Measurements from ENCODE around the gene SLC15A4.

DNA sequence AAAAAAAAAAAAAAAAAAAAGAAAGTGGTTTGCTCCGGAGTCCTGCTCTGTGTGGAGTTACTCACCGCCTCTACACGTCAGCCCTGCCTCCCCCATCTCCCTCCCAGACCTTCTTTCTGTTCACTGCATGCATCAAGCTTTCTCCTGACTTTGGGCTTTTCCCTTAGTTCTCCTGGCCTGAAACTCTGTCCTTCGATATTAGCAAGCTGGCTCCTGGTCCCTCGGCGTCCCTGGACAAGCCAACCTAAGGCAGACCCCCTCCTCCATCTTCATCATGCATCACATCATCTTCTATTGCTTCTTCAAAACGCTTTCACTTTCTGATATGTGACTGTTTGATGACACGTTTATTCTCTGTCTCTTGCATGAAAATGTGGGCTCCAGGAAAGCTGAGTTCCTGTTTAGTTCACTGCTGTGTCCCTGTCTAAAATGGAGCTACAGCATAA, 40.6 kb downstream of the SLC15A4 start:
- TF ChIP-seq, protein P1, sequence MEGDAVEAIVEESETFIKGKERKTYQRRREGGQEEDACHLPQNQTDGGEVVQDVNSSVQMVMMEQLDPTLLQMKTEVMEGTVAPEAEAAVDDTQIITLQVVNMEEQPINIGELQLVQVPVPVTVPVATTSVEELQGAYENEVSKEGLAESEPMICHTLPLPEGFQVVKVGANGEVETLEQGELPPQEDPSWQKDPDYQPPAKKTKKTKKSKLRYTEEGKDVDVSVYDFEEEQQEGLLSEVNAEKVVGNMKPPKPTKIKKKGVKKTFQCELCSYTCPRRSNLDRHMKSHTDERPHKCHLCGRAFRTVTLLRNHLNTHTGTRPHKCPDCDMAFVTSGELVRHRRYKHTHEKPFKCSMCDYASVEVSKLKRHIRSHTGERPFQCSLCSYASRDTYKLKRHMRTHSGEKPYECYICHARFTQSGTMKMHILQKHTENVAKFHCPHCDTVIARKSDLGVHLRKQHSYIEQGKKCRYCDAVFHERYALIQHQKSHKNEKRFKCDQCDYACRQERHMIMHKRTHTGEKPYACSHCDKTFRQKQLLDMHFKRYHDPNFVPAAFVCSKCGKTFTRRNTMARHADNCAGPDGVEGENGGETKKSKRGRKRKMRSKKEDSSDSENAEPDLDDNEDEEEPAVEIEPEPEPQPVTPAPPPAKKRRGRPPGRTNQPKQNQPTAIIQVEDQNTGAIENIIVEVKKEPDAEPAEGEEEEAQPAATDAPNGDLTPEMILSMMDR (IDR thresholded peaks at IDR 0.05; ENCODE audit: insufficient read depth, low read depth, low read length) = no peak
- no peak for TF ChIP-seq EZH2 (IDR thresholded peaks at IDR 0.05; ENCODE audit: insufficient read depth, low read length)

All from astrocyte (in vitro differentiated cells and primary cell).